Effector memory CD4-positive, alpha-beta T cell (primary cell): ENCODE results near the gene TMPRSS3.
A peak's percentile ranks its signal among the peaks of the same experiment; 100 is the strongest.

Source experiments
- DNase-seq, 3 donors: peaks; one replicate each; pipeline ENCODE4 v3.0.0-alpha.2; 2020
- H3K27ac ChIP-seq: 2 replicates; pipeline ENCODE4 v1.7.0; 2013; ENCODE audit warnings: mild to moderate bottlenecking, low read length, moderate library complexity; ENCODE audit not compliant: insufficient read depth, poor library complexity, severe bottlenecking
- H3K27me3 ChIP-seq: replicated peaks from 2 replicates; pipeline ENCODE4 v1.7.0; 2013; ENCODE audit warnings: mild to moderate bottlenecking, low read length; ENCODE audit not compliant: insufficient read depth, control insufficient read depth, poor library complexity, severe bottlenecking
- H3K36me3 ChIP-seq: 2 replicates; pipeline ENCODE4 v1.7.0; 2013; ENCODE audit warnings: mild to moderate bottlenecking, low read length, moderate library complexity; ENCODE audit not compliant: control insufficient read depth, insufficient read depth
- H3K4me1 ChIP-seq: 2 replicates; pipeline ENCODE4 v1.7.0; 2013; ENCODE audit warnings: low read length, mild to moderate bottlenecking; ENCODE audit not compliant: control insufficient read depth, insufficient read depth, poor library complexity, severe bottlenecking
- H3K4me3 ChIP-seq: 2 replicates; pipeline ENCODE4 v1.7.0; 2013; ENCODE audit warnings: low read length, low read depth, mild to moderate bottlenecking; ENCODE audit not compliant: insufficient read depth, poor library complexity, severe bottlenecking
- H3K9me3 ChIP-seq: 2 replicates; pipeline ENCODE4 v1.7.0; 2013; ENCODE audit warnings: mild to moderate bottlenecking, low read length, moderate library complexity; ENCODE audit not compliant: control insufficient read depth

Gene TMPRSS3

DNA sequence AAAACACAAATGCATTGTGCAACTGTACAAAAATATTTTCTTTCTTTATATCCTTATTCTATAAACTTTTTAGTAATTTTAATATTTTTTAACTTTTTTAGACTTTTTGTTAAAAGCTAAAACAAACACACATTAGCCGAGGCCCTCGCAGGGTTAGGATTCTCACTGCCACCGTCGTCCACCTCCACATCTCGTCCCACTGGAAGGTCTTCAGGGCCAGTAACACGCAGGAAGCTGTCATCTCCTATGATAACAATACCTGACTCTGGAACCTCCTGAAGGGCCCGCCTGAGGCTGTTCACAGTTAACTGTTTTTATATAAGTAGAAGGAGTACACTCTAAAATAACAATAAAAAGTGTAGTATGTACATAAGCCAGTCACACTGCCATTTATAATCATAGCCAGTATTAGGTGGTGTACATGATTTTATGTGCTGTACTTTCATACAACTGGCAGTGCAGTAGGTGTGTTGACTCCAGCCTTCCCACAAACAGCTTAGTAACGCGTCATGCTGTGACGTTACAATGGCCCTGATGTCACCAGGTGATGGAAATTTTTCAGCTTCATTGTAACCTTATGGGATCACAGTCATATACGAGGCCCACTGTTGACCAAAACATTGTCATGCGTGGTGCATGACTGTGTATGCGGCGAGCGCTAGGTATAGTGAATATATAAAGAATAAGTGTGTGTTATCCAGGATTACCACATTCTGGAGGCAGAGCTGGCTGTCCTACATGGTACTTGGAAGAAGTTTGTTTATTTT lies 53.9 kb downstream of the TMPRSS3 start:
- H3K9me3 ChIP-seq: no peaks in the 10 kb centered on the region
- H3K27me3 ChIP-seq: no peaks in the 10 kb centered on the region
- no peak overlapping the region for H3K27ac ChIP-seq
- H3K36me3 ChIP-seq: no peaks in the 10 kb centered on the region
- H3K4me1 ChIP-seq: peaks cover 6% of the 10 kb centered on the region
- no peak overlapping the region for H3K4me3 ChIP-seq
- no peak for DNase-seq

DNA sequence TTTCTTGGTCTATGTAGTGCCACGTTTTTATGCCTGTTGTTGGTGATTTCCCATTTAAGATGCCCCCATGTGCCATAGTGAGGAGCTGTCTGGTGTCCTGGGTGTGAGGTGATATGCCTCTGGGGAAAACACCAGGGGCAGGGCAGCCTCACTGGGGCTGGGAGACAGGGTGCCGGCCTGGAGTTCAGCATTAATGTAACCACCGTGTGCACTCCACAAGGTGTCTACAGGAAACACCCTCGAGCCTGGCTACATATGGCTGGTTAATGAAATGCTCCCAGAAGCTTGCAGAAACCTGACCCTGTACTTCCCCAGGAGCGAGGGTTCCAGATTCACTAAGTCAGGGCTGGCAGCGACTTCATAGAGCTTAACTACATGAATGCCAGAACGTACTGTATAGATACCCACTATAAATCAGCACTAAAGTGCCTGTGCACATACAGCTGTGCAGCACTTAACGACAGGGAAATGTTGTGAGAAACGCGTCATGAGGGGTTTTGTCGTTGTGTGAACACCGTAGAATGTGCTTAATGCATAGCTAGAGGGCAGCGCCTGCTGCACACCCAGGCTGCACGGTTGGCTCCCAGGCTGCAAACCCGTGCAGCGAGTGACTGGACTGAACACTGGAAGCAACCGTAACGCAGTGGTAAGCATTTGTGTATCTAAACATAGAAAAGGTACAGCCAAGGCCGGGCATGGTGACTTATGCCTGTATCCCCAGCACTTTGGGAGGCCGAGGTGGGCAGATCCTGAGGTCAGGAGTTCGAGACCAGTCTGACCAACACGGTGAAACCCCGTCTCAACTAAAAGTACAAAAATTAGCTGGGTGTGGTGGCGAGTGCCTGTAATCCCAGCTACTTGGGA lies 55.4 kb downstream of the TMPRSS3 start:
- H3K36me3 ChIP-seq: no peaks in the 10 kb centered on the region
- no peaks in the 10 kb centered on the region for H3K9me3 ChIP-seq
- no peak for DNase-seq
- H3K4me1 ChIP-seq: peaks cover 6% of the 10 kb centered on the region
- no peaks in the 10 kb centered on the region for H3K27me3 ChIP-seq
- H3K4me3 ChIP-seq: no peak overlapping the region
- H3K27ac ChIP-seq: no peak overlapping the region

DNA sequence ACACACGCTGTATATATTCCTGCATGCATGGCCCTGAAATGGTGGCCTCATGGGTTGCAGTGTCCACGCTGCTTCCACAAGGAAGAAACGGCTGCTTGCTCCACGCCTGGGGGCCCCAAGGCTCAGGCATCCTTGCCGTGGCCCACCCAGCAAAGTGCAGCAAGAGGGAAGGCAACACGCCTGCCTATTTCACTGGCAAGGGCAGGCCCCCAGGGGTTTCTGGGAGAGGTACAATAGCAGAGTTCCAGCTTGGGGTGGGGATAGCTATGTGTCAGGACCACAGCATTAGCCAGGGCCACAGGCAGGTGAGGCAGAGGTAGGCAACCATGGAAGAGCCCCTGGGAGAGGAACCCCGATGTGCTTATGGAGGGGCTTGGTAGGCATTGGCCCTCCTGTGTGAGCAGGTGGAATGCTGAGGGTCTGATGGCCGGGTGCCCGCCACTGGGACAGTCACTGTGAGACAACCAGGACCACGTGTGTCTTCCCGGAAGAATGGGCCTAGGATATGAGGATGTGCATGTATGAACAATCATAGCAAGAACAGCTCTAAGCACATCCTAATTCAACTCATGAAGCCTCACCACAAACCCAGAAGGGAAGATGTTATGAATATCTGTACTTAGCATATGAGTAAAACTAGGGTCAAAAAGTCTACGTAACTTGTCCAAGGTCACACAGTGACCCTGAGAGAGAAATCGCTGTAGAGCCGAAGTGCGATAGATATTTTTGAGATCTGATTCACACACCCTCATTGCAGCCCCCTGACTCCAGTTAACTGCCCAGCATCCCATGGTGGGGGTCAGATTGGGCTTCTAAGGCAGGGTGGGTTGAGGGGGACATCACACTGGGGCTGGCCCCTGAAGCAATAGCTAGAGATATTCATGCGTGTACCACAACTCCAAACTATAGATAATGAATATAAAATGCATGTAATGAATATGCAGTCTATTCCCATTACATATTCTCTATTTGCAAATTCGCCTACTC lies 56.8 kb downstream of the TMPRSS3 start:
- H3K4me3 ChIP-seq: no peak overlapping the region

DNA sequence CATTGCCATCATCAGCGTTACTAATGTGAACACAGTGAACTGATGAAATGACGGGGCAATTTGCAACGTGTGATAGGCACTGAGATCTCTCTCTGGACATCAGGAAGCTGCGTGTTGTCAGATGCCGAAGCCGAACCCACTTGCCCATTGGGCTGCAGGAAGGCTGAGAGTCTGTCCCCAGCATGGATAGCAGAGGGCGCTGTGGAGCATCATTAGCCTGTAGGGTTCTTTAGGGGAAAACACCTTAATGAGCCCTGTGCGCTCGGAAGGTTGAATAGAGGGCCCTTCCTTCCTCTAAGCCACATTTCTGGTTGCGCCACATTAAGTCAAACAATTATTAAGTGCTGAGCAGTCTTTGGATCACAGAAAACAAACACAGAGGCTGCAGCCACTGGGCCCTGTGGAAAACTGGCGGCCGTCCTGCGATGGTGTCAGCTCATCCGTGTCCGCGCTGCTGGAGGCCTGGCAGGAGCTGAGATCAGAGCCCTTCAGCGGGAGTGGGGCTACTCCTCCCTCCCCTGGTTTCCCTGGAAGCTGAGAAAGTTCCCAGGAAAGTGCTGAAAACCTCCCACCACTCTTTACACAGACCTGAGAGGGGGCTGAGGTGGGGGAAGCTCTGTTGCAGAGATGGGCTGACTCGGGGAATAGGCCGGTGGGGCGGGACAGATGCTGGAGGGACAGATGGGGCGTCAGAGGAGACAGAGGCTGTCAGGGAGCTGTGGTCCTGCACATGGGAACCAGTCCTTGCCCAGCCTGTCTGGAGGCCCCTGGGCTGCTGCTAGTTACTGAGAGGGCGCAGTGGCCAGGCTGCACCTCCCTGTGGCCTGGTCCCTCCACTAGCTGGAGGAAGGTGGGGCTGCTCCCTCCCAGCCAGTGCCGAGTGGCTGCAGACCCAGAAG lies 57.8 kb downstream of the TMPRSS3 start:
- peak; percentile 58 to 73 (median 70) for DNase-seq
- H3K4me1 ChIP-seq: peaks cover 6% of the 10 kb centered on the region
- no peak overlapping the region for H3K4me3 ChIP-seq
- H3K36me3 ChIP-seq: no peaks in the 10 kb centered on the region
- no peaks in the 10 kb centered on the region for H3K27me3 ChIP-seq
- H3K27ac ChIP-seq: no peak overlapping the region
- H3K9me3 ChIP-seq: no peaks in the 10 kb centered on the region

More for the DNA sequence above, 56.8 kb downstream of the TMPRSS3 start:
- Histone ChIP-seq H3K36me3 (no peaks in the 10 kb centered on the region), H3K27me3 (no peaks in the 10 kb centered on the region), H3K9me3 (no peaks in the 10 kb centered on the region), H3K4me1 (peaks cover 6% of the 10 kb centered on the region), H3K27ac (no peak overlapping the region)
- no peak for DNase-seq

DNA sequence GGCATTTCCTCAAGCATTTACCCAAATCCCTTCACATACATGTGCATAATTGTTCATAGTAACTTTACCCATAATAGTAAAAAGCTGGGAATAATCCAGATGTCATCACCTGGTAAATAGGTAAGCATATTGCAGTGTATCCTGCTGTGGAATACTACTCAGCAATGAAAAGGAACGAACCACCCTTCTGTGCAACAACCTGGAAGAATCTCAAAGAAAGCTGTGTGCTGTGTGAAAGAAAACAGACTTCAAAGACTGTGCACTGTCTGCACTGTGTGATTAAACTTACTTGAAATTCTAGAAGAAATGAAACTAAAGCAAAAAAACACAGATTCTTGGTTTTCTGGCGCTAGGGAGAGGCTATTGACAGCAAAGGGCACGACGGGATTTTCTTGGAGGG lies 58.6 kb downstream of the TMPRSS3 start:
- Histone ChIP-seq H3K27me3 (no peaks in the 10 kb centered on the region), H3K4me3 (no peak overlapping the region), H3K4me1 (peaks cover 6% of the 10 kb centered on the region), H3K27ac (no peak overlapping the region), H3K9me3 (no peaks in the 10 kb centered on the region), H3K36me3 (no peaks in the 10 kb centered on the region)
- DNase-seq: no peak

DNA sequence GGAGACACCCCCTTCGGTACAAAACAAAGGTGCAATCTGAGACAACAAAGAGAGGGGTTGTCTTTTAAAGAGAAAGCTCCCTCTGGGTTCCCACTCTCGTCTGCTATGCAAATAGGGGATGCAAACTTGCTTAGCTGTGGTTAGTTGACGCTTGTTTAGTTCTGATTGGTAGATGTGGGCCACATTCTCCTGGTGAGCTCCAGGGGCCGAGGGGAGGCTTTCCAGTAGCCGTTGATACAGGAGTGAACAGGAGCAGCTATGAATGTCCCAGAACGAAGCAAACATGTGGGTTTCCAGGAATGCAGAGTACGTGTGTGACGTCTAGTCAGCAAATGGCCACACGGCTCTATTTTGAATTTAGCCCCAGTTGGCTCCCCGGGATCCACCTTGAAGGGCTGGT lies 59.8 kb downstream of the TMPRSS3 start:
- H3K4me1 ChIP-seq: peaks cover 6% of the 10 kb centered on the region
- no peak for DNase-seq
- peaks cover 5% of the 10 kb centered on the region for H3K9me3 ChIP-seq
- no peaks in the 10 kb centered on the region for H3K36me3 ChIP-seq
- H3K27me3 ChIP-seq: no peaks in the 10 kb centered on the region
- H3K27ac ChIP-seq: no peak overlapping the region
- no peak overlapping the region for H3K4me3 ChIP-seq

DNA sequence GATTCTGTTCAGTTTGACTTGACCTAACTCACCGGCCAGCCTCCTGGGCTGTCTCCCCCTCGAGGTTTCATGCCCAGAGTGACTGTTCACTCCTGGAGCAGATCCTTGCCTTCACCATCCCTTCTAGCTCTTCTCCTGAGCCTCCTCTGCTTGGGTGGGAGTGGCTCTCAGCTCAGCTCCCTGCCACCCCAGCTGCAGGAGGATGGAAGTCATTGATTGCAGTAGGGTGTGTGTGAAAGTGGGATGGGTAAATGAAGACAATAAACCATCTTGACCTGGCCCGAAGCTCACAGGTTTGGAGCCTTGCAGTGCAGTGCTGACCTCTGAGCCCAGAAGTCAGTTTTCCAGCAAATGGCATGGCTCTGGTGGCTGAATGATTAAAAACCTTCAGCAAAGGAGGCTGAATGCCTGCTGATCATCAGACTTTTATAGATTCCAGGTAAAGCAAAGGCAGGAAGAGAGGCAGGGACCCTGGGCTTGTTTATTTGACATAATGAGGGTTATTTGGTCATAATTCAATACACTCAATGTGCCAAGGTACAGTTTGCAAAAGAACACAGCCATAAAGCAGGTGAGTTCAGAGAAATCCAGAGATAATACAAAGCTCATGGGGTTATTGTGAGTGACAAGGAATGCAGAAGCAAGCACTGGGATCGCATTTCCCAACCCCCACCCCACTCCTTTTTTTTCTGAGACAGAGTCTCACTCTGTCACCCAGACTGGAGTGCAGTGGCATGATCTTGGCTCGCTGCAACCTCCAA lies 63.1 kb downstream of the TMPRSS3 start:
- no peak for DNase-seq
- Histone ChIP-seq H3K9me3 (peaks cover 5% of the 10 kb centered on the region), H3K27me3 (no peaks in the 10 kb centered on the region), H3K4me1 (no peaks in the 10 kb centered on the region), H3K27ac (no peak overlapping the region), H3K4me3 (no peak overlapping the region), H3K36me3 (no peaks in the 10 kb centered on the region)

DNA sequence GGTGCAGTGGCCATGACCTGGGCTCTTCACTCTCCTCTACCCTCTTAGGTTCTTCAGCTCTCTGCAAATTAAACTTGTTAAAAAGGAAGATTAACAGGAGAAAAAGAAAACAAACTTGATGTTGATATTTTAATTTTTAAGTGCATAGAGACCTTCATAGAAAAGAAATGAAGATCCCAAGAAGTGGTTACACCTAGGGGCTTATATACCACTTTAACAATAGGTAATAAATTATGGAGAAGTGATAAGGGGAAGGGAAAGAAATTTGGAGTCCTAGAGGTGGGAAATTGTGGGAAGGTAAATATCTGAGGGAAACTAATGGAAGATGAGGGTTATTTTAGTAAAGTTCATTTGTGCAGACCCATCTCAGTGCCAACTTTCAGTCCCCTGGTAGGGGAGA lies 64.2 kb downstream of the TMPRSS3 start:
- no peak for DNase-seq
- peaks cover 5% of the 10 kb centered on the region for H3K9me3 ChIP-seq
- no peaks in the 10 kb centered on the region for H3K4me1 ChIP-seq
- no peaks in the 10 kb centered on the region for H3K36me3 ChIP-seq
- H3K27ac ChIP-seq: no peak overlapping the region
- no peaks in the 10 kb centered on the region for H3K27me3 ChIP-seq
- H3K4me3 ChIP-seq: no peak overlapping the region
